Measurements from ENCODE around the gene KCNJ13.

KCNJ13 gene

DNA sequence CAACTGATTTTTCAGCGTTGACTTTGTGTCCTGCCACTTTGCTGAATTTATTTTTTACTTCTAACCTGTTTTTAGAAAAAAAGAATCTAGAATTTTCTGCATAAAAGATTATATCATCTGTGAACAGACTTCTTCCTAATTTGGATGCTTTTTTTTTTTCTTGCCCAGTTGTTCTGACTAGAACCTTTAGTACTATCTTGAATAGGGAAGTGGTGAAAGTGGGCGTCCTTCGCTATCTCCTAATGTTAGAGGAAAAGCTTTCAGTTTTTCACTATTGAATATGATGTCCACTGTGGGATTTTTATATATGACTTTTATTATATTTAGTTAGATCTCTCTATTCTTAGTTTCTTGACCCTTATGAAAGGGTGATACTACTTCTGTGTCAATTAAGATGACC lies 25.7 kb upstream of the KCNJ13 start:
- POLR2A ChIA-PET = no interaction called here
- CTCF ChIA-PET = no interaction called here
- no peak overlapping the region for H3K4me3 ChIP-seq (ENCODE audit: low read depth, low read length)
- TF ChIP-seq, protein P1, sequence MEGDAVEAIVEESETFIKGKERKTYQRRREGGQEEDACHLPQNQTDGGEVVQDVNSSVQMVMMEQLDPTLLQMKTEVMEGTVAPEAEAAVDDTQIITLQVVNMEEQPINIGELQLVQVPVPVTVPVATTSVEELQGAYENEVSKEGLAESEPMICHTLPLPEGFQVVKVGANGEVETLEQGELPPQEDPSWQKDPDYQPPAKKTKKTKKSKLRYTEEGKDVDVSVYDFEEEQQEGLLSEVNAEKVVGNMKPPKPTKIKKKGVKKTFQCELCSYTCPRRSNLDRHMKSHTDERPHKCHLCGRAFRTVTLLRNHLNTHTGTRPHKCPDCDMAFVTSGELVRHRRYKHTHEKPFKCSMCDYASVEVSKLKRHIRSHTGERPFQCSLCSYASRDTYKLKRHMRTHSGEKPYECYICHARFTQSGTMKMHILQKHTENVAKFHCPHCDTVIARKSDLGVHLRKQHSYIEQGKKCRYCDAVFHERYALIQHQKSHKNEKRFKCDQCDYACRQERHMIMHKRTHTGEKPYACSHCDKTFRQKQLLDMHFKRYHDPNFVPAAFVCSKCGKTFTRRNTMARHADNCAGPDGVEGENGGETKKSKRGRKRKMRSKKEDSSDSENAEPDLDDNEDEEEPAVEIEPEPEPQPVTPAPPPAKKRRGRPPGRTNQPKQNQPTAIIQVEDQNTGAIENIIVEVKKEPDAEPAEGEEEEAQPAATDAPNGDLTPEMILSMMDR (IDR thresholded peaks at IDR 0.05; ENCODE audit: insufficient read depth, low read length, missing control alignments) = no peak
- no peak for DNase-seq (ENCODE audit: low read depth, low spot score)

DNA sequence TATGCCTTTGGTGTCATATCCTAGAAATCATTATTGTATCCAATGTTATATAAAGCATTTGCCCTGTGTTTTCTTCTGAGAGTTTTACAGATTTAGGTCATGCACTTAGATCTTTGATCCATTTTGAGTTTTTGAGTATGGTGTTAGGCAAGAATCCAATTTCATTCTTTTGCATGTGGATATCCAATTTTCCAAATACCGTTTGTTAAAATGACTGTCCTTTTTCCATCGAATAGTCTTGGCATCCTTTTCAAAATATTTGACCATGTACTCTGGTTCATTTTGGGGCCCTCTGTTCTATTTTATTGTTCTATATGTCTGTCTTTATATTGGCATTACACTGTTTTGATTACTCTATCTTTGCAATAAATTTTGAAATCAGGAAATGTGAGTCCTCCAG lies 23.8 kb upstream of the KCNJ13 start:
- ChIA-PET POLR2A (no interaction called here), CTCF (no interaction called here)
- no peak for DNase-seq (ENCODE audit: low read depth, low spot score)
- TF ChIP-seq, protein P1 (IDR thresholded peaks at IDR 0.05; ENCODE audit: insufficient read depth, low read length, missing control alignments) = no peak
- H3K4me3 ChIP-seq (ENCODE audit: low read depth, low read length) = no peak overlapping the region

DNA sequence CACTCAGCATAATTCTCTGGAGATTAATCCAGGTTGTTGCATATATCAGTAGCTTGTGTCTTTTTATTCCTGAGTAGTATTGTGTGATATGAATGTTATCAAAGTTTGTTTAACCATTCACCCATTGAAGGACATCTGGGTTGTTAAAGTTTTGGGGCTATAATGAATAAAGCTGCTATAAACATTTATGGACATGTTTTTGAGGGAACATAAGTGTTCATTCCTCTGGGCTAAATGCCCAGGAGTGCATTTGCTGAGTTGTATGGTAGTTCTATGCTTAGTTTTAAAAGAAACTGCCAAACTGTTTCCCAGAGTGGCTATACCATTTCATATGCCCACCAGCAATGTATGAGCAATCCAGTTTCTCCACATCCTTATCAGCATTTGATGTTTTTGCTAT lies 21.8 kb upstream of the KCNJ13 start:
- no peak for DNase-seq (ENCODE audit: low read depth, low spot score)
- TF ChIP-seq, protein P1 (IDR thresholded peaks at IDR 0.05; ENCODE audit: insufficient read depth, low read length, missing control alignments) = no peak
- ChIA-PET CTCF (interaction anchor here (1.1 to 1.6 kb wide), 2 partner anchors 11 to 256 kb away, joined by 3 to 4 read pairs; no protein-coding TSS in a partner anchor), POLR2A (no interaction called here)
- H3K4me3 ChIP-seq (ENCODE audit: low read depth, low read length) = no peak overlapping the region

DNA sequence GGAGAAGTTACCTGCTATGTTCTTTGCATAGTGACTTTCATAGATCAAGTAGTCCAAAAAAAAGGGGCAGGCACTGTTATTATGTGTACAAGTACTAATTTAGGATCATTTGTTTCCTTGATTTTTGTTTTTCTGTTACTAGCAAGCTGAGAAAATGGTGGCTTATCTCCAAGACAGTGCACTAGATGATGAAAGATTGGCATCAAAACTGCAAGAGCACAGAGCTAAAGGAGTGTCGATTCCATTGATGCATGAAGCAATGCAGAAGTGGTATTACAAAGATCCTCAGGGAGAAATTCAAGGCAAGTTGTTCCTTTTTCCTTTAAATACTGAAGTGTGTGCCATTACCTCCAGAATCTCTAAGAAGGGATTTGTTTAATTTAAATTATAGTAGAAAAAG lies 19.6 kb upstream of the KCNJ13 start:
- ChIA-PET POLR2A (no interaction called here), CTCF (interaction anchor here (0.7 kb wide), 1 partner anchor 13 kb away, joined by 3 read pairs; no protein-coding TSS in a partner anchor)
- H3K4me3 ChIP-seq (ENCODE audit: low read depth, low read length) = no peak overlapping the region
- TF ChIP-seq, protein P1 (IDR thresholded peaks at IDR 0.05; ENCODE audit: insufficient read depth, low read length, missing control alignments) = no peak
- DNase-seq (ENCODE audit: low read depth, low spot score) = no peak

DNA sequence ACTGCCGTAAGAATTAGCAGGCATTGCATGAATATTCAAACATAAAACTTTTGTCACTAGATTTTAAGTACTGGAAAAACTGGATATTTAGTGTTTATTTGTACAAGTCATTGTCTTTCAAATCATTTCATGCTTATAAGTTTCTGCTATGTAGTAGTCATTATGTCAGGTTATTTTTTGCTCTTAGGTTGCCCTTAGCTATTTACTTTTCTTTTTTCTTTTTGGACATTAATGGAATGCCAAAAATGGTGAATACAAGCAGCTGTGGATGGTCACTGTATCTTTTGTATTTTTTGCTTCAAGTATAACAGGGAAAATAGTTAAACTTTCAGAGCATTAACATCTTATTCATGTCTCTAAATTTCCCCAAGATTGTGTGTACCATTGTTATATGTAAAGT lies 18.6 kb upstream of the KCNJ13 start:
- POLR2A ChIA-PET = no interaction called here
- no peak overlapping the region for H3K4me3 ChIP-seq (ENCODE audit: low read depth, low read length)
- DNase-seq (ENCODE audit: low read depth, low spot score) = no peak
- CTCF ChIA-PET = interaction anchor here (0.7 to 0.9 kb wide), 2 partner anchors 10 to 14 kb away, joined by 3 read pairs; no protein-coding TSS in a partner anchor
- TF ChIP-seq, protein P1 (IDR thresholded peaks at IDR 0.05; ENCODE audit: insufficient read depth, low read length, missing control alignments) = no peak

DNA sequence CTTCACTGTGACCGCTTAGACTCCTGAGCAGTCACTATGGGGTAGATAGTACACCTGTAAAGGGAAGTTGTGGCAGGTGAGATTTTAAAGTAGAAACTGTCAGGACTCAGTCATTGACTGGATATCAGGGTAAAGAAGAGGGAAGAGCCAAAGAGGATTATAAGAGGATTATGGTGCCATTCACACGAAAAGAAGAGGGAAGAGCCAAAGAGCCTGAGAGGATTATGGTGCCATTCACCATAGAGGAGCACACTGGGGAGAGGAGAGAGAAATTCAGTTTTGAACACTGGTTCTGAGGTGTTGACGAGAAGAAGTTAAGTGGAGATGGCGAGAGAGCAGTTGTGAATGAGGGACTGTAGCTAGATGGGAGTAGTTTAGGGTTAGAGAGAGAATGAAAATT lies 16.9 kb upstream of the KCNJ13 start:
- ChIA-PET POLR2A (no interaction called here), CTCF (interaction anchor here (0.9 kb wide), 1 partner anchor 16 kb away, joined by 4 read pairs; the partner anchor contains the start of gene KCNJ13)
- no peak for DNase-seq (ENCODE audit: low read depth, low spot score)
- H3K4me3 ChIP-seq (ENCODE audit: low read depth, low read length) = no peak overlapping the region
- TF ChIP-seq, protein P1 (IDR thresholded peaks at IDR 0.05; ENCODE audit: insufficient read depth, low read length, missing control alignments) = no peak
